SH-SY5Y (cell line): ENCODE measurements around the gene ATP1B2.

Experiments
- GATA2 ChIP-seq: IDR thresholded peaks from 2 replicates; pipeline ENCODE4 v1.6.1; 2011; ENCODE audit warnings: mild to moderate bottlenecking, low read depth, low read length
- GATA3 ChIP-seq: IDR thresholded peaks from 2 replicates; pipeline ENCODE4 v1.6.1; 2011; ENCODE audit warnings: low read depth, mild to moderate bottlenecking, low read length, moderate library complexity

ATP1B2 gene

DNA sequence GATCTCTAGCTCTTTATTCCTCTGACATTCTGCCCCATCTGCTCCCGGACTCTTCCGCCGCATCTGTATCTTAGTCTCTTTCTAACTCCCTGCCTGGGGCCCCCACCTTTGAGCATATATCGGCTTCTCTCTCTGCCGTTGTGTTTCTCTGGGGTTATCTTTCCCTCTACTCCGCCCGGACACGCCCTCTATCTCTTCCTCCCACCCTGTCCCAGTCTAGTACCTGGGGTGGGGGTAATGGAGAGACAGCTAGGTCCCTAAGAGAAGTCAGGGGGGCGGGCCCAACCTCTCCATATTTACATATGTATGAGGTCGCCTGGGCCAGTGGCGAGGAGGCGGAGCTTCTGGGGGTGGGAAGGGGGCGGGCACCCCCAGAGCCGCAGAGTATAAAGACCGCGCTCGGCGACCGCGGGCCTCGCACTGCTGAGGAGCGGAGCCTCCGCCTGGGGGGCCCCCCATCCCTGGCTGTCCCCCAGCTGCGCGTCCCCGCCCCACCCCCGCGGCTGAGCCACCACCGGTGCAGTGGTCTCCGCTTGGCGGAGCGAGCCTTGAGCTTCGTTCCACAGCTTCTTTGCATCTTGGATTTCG, at the start of gene ATP1B2:
Gene ATP1B2 (plus strand): TSS at position 418 of the 588 bp plus-strand sequence. CDS start 593 bp downstream, outside the sequence.
- TF ChIP-seq GATA3 (no peak), GATA2 (no peak)

DNA sequence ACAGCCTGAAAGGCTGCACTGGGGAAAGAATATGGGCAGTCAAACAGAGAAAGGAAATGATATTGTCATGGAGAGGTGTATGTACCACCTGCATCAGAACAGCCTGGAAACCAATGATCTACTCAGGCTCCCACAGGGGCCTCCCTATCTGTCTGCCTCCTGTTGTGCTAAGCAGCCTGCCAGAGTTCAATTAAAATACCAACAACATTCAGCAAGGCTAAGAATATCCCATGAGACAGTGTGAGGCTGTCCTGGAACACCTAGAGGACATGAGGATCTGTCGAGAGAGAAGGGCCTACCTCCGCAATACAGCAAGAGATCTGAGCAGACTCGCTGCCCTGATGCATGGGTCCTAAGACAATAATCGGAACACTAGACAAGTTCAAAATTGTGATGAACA, 44.4 kb upstream of the ATP1B2 start:
- no peak for TF ChIP-seq GATA3
- TF ChIP-seq GATA2, result no peak

GRCh38 chr17:7610641-7611040, 40.1 kb upstream of the ATP1B2 start:
- no peak for TF ChIP-seq GATA3
- no peak for TF ChIP-seq GATA2

GRCh38 chr17:7611635-7612293, 39.0 kb upstream of the ATP1B2 start:
- TF ChIP-seq GATA3 (no peak), GATA2 (no peak)

DNA sequence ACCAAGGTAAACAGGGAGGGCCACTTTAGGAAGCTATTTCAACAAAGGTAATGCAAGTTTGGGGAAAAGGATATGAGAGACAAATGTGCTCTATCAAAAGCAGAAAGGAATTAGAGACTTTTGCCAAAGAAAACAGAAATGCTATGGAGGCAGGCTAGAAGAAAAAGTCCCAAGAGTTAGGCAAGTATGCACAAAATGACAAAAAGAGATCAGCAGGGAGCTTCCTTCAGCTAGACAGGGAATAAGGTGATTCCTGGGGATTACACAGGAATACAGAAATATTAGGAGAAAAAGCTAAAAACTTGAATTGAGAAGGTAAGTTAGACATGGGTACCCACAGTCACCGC, 38.5 kb upstream of the ATP1B2 start:
- TF ChIP-seq GATA2 (no peak), GATA3 (no peak)

GRCh38 chr17:7613769-7614424, 36.8 kb upstream of the ATP1B2 start:
- TF ChIP-seq GATA2 (no peak), GATA3 (no peak)

DNA sequence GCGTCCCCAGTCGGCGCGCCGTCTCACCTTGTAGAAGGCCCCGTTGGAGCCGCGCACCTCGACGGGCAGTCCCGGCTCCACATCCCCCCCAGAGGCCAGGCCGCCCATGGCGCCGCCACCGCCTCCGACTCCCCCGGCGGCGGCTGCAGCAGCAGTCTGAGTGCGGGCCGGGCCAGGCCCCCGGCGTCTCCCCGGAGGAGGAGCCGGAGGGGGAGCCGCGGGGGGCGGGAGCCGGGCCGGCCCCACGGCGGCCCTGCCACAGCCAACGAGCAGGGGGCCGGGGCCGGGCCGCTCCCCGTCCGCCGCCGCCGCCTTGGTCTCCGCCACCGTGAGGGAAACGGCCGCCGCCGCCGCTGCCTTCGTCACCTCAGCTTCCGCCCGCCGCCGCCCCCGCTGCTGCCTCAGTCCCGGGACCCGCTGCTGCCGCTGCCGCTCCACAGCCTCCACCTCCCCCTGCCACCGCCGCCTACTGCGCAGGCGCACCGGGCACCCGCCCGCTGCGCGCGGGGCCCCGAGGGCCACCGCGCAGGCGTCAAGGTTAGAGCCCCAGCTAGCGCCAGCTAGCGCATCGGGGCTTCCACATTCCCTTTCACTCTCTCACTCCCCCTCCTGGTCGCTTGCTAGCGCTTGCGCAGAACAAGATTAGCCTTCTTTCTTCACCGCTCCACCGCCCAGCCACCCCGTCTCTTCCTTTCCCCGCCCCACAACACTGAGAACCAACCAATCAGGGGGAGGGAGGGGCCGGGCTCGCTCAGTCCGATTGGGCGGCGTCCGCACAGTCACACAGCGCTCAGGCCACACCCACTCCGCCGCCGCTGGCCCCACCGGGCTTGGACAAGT, 36.1 kb upstream of the ATP1B2 start, which contains the start of gene FXR2:
Gene FXR2 (minus strand): TSS at position 473 of the 840 bp plus-strand sequence. CDS start 365 bp downstream, at position 108.
- TF ChIP-seq GATA2 (no peak), GATA3 (no peak)

GRCh38 chr17:7615265-7615747, 35.4 kb upstream of the ATP1B2 start:
- TF ChIP-seq GATA2, result no peak
- no peak for TF ChIP-seq GATA3

- TF ChIP-seq GATA3, result no peak
These were observed 32.1 kb upstream of the ATP1B2 start for GRCh38 chr17:7618608-7619007.

DNA sequence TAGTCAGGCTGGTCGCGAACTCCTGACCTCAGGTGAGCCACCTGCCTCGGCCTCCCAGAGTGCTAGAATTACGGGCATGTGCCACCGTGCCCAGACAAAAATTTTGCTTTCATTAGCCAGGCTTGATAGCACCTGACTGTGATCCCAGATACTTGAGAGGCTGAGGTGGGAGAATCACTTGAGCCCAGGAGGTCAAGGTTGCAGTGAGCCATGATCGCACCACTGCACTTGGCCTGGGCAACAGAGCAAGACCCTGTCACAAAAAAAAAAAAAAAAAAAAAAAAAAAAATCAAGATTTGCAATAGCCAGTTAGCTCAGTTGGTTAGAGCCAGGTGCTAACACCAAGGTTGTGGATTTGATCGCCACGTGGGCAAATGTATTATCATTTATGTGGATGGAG, 29.9 kb upstream of the ATP1B2 start:
- TF ChIP-seq GATA3 (no peak), GATA2 (no peak)

DNA sequence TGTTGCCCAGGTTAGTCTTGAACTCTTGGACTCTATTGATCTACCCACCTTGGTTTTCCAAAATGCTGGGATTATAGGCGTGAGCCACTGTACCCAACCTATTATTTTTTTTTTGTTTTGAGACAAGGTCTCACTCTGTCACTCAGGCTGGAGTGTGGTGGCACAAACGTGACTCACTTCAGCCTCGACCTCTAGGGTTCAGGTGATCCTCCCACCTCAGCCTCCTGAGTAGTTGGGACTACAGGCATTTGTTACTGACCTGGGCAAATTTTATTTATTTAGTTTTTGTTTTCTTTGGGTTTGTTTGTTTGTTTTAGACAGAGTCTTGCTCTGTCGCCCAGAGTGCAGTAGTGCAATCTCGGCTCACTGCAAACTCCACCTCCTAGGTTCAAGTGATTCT, 27.1 kb upstream of the ATP1B2 start:
- no peak for TF ChIP-seq GATA3
- no peak for TF ChIP-seq GATA2

DNA sequence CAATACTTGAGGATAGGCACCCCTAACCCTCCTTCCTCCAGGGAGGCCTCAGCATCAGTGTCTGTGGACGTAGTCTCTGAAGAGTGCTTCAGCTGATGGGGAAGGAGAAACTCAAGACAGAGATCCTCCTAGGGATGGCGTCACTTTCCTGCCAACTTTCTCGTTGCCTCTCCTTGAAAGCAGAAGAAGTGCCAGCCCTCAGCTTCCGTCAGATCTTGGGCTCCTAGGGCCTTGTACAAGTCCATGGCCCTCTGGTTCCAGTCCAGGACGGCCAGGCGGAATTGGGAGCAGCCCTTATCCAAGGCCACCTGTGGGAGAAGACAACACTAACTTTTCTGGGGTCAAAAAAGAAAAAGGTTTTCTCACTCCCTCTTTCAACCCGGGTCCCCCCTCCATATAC, 24.4 kb upstream of the ATP1B2 start:
- no peak for TF ChIP-seq GATA2
- TF ChIP-seq GATA3, result no peak

GRCh38 chr17:7626956-7627249, 23.8 kb upstream of the ATP1B2 start:
- TF ChIP-seq GATA2, result no peak
